Endothelial cell of hepatic sinusoid (primary cell): ENCODE data around the gene SRSF4.

Source experiments
- in situ Hi-C: cut with HindIII; loops from 2 replicates; pipeline ENCODE4 v1.10.0; 2017; ENCODE audit warnings: low sequenced_read_pairs

The SRSF4 gene

GRCh38 chr1:29201595-29202051 lies 19.9 kb upstream of the SRSF4 start:
- in situ Hi-C loops: no loop called here

GRCh38 chr1:29200906-29201594 lies 19.4 kb upstream of the SRSF4 start:
- in situ Hi-C loops: no loop called here

DNA sequence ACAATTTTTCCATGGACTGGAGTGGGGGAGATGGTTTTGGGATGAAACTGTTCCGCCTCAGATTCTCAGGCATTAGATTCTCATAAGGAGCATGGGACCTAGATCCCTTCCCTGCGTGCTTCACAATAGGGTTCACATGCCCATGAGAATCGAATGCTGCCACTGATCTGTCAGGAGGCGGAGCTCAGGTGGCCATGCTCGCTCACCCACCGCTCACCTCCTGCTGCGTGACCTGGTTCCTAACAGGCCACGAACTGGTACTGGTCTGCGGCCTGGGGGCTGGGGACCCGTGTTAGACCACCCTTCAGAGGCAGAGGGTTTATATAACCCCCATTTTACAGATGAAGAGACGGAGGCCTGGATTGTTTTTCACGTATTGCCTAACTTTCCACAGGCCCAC lies 16.3 kb upstream of the SRSF4 start:
- in situ Hi-C loops: loop anchor here (5.0 kb wide), 1 partner anchor 96 kb away; no protein-coding TSS in a partner anchor

DNA sequence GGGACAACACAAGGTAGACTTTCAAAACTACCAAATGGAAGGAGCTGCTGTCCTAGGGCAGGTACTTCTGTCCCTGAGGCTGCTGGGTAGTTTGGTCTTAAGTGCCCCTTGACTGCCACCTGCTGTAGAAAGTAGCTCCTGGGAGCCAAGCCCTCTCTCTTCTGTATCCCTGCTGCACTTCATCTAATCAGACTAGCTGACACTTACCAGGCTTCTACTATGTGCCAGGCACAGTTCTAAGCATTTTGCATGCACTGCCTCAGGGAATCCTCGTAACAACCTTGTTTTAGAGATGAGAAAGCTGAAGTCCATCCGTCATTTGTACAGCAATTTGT lies 15.9 kb upstream of the SRSF4 start:
- in situ Hi-C loops: loop anchor here (5.0 kb wide), 1 partner anchor 95 kb away; no protein-coding TSS in a partner anchor

- in situ Hi-C loops: loop anchor here (5.0 kb wide), 1 partner anchor 95 kb away; no protein-coding TSS in a partner anchor
These were observed 15.3 kb upstream of the SRSF4 start for GRCh38 chr1:29196863-29197589.

GRCh38 chr1:29195881-29196291 lies 14.2 kb upstream of the SRSF4 start:
- in situ Hi-C loops: loop anchor here (5.0 kb wide), 1 partner anchor 94 kb away; no protein-coding TSS in a partner anchor

DNA sequence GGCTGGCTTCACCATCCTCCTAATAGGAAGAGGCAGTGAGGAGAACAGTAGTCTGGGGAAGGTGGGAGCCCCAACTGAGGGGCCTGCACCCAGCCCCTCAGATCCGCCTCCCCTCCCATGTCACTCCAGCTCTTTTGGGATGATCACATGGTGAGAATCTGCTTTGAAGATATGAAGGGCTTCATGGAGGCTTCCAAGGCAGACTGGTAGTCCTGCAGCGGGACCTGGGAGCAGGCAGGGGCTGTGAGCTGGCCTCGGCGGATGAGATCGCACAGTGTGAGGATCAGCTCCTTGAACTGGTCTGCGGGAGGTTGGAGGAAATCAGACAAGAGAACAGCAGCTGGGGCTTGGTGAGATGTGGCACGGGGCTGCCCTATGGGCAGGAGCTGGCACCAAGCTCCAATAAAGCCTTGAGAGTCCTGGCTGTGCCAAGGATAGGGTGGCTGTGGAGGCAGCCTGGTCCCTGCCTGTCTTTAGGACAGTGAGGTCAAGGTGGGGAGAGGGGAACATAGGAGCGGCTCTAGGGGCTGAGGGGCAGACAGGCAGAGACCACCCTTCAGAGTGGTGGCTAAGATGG lies 12.3 kb upstream of the SRSF4 start:
- in situ Hi-C loops: no loop called here

DNA sequence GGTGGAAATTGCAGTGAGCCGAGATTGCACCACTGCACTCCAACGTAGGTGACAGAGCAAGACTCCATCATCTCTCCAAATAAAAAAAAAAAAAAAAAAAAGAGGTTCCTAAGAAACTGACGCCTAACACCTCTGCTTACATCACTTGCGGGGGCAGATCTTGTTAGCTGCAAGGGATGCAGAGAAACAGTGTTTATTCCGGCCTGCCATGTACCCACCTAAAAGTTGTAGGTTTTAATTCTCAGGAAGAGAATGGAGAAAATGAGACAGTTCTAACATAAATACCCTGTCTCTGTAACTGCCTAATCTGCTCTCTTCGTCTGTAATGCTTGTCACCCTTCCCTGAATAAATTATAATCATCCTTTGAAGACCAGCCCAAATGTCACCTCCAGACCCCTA lies 9.0 kb upstream of the SRSF4 start:
- in situ Hi-C loops: no loop called here

GRCh38 chr1:29186707-29187106 lies 5.0 kb upstream of the SRSF4 start:
- in situ Hi-C loops: no loop called here

DNA sequence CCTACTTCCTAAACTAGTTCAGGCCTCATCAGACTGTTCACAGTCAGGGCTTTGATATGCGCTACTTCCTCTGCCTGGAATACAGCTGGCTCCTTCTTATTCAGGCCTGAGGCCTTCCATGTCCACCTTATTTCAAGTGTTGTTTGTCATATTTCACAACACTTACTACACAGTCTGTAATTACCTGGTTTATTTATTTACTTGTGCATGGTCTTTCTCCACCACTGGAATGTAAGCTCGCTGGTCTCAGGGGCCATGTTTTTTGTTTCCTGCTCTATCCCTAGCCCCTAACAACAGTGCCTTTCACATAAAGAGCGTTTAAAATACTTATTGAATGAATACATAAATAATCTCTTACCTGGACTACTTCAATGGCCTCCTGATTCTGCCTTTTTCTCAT lies 4.6 kb upstream of the SRSF4 start:
- in situ Hi-C loops: no loop called here

GRCh38 chr1:29183287-29183686 lies 1.6 kb upstream of the SRSF4 start:
- in situ Hi-C loops: no loop called here

DNA sequence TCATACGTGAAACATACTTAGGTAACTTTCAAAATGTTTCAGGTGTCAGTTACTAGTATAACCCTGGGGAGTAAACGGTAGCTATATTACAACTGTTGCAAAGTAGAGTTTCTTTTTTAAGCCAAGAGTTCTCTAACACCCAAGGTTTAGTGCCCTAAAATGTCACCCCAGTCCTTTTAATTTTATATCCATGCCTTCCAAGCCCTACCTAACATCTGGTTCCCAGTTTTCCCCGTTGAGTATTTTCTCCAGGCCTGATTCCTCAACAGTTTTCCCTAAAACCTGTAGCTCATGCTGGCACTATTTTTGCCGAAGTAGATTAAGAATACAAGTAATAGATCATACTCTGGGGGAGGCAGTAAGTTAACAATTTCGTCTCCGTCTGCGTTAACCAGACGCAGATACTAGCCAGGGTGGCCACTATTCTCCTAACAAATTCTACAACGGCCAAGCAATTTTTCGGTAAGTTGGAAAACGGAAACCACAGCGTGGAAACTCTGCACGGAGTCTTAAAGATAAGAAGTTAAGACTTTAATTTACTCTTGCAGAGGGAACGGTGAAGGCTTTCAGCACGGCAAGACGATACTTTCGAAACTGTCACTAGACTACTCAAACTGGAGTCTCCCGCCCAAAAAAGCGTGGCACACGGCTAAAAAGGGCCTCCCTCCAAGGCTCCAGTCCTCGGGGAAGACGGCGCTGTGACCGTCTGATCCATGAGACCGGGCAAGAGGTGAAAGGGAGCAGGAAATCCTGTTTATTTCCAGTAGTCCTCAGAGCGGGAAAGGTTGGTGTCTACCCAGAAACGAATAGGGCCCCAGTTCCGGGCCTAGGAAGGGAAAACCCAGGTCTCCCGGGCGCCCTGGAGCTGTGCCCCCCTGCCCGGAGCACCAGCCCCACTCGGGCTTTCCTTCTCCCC lies 945 bp downstream of the SRSF4 start:
- in situ Hi-C loops: no loop called here

DNA sequence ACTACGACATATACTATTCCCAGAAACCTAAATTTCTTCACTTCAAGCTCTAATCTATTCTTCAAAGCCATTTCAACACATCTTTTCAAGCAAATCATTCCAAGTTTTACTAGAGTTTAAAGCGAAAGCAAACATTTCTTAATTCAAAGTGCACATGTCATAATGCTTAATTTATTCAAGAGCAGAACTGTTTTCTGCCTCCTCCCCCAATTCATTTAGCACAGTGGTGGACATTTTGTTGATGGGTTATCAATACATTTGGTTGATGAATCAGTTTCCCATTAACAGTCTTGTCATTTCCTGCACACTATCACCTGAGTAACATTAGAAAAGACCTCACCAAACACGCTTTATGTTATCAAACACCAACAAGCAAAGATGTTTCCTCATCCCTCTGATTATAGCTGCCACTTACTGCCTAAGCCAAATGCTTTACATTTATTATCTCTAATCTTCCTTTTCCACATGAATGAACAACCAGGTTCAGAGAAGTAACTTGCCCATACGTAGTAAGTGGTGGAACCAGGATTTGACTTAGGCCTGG lies 2.0 kb downstream of the SRSF4 start:
- in situ Hi-C loops: no loop called here

DNA sequence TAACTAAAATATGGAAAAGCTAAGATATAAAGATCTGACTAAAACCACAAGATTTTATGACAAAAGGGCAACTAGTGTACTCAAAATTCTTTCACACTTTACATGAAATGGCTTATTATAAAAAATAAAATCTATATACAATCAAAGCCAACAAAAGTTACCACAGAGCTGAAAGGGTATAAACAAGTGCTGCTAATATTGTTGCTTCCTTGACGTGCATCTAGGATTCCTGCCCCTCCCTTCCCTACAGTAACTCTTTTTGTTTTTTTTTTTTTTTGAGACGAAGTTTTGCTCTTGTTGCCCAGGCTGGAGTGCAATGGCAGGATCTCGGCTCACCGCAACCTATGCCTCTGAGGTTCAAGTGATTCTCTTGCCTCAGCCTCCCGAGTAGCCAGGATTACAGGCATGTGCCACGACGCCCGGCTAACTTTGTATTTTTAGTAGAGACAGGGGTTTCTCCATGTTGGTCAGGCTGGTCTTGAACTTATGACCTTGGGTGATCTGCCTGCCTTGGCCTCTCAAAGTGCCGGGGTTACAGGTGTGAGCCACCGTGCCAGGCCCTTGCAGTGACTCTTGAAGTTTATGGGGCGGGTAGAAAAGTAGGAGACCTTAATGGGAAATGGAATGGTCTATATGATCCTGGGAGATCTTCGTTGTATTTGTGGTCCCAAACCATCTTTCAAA lies 4.5 kb downstream of the SRSF4 start:
- in situ Hi-C loops: no loop called here

DNA sequence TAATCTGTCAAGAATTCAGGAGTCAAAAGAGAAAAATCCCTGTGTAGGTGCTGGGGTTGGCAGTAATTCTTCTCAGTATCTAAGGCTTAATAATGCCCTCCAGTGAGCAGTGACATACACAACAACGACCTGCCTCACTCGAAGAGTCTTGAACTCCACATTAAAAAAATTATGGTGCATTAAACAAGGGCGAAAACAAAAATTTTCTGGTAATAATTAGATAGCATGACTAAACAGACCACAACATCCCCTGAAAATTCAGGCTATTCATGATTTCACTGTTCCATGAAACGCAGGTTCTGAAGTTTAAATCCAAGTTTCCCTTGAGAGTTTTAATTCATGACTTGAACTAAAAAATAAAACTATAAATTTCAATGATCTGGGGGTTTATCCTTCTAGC lies 5.1 kb downstream of the SRSF4 start:
- in situ Hi-C loops: no loop called here

DNA sequence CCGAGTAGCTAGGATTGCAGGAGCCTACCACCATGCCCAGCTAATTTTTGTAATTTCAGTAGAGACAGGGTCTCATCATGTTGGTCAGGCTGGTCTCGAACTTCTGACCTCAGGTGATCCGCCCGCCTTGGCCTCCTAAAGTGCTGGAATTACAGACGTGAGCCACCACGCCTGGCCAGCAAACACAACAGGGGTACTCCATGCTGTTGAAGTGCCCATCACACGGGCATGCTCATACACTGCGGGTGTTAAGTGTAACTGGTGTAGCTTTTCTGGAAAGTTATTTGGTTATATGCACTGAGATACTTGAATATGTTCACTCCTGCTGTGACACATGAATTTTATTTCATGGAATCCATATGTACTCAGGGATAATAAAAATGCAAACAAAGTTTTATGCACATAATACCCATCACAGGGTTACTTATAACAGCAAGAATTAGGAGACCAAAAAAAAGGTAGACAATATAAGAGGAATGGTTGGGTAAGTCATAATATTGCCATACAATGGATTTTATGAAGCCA lies 9.2 kb downstream of the SRSF4 start:
- in situ Hi-C loops: no loop called here

- in situ Hi-C loops: no loop called here
These were observed 10.2 kb downstream of the SRSF4 start for GRCh38 chr1:29171521-29171920.

DNA sequence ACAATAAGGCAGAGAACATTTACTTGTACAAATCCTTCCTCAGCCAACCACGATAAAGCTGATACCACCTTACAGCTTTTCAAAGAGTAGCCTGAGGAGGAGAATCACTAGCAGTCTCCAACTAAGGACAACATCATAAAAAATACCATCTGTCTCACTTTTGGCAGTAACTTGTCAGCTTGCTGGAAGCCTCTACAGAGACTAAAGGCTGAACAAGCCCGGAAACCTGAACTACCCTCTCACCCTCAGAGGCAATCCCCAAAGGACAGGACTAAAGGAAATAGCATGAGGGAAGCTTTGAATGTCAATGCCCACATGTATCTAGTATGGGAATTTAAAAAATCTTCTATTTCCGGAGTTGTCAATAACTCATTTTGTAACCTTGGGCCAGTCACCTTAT lies 10.6 kb downstream of the SRSF4 start:
- in situ Hi-C loops: no loop called here

DNA sequence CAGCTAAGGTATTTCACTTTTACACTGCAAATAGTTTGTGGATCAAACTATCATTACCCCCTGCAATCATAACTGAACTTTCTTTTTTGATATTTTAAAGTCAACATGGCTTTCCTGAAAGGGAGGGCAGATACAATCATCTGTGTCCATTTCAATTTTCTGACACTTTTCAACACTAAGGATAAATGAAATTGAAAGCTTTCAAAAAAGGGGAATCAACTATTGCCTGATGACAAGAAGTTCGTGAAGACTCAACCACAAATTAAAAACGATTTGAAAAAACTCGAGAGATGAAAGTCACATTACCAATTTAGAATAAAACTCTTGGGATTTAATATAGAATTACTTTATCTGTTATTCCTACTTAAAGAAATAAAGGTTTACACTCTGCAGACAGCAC lies 11.7 kb downstream of the SRSF4 start:
- in situ Hi-C loops: no loop called here

DNA sequence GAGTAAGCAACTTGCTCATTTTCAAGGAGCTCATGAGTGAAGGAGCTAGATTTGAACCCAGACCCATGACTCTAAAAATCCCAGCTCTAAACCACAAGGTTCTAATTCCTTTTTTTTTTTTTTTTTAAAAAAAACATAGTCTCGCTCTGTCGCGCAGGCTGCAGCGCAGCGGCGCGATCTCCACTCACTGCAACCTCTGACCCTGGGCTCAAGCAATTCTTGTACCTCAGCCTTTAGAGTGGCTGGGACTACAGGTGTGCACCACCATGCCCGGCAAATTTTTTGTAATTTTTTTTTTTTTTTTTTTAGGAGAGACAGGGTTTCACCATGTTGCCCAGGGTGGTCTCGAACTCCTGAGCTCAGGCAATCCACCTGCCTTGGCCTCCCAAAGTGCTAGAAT lies 13.8 kb downstream of the SRSF4 start:
- in situ Hi-C loops: no loop called here
